Ishikawa (cell line): Measurements from ENCODE around the gene C10orf53.

ENCODE experiments used
- CREB1 ChIP-seq: IDR thresholded peaks from 2 replicates; pipeline ENCODE4 v1.6.1; 2012; ENCODE audit warnings: low read depth
- EGR1 ChIP-seq: IDR thresholded peaks from 2 replicates; pipeline ENCODE4 v1.6.1; 2012
- RAD21 ChIP-seq: IDR thresholded peaks from 2 replicates; pipeline ENCODE4 v1.6.1; 2012; ENCODE audit warnings: low read depth
- YY1 ChIP-seq: IDR thresholded peaks from 2 replicates; pipeline ENCODE4 v1.6.1; 2012; ENCODE audit warnings: low read depth
- TF ChIP-seq, protein P1 (sequence below): IDR thresholded peaks from 2 replicates; pipeline ENCODE4 v1.6.1; 2012
- TF ChIP-seq, protein P2 (sequence below): IDR thresholded peaks from 2 replicates; pipeline ENCODE4 v1.6.1; 2012

DNA sequence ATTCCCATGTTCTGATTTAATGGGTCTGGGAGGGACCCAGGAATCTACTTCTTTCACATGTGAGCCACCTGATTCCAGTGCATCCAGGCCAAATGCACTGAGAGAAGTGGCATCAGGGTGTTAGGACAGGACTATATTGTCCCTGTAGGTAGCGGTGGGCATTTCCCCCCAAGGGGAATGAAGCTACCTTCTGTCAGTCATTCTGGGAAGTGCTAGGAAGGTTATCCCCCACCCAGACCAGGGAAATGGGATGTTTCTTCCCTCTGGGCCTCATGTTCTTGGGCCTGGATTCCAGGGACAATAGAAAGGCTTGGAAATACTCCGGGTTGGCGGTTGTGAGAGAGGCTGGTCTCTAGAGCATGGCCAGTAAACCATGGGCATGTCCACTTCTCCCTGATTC lies 20.8 kb downstream of the C10orf53 start:
- TF ChIP-seq, protein P1, sequence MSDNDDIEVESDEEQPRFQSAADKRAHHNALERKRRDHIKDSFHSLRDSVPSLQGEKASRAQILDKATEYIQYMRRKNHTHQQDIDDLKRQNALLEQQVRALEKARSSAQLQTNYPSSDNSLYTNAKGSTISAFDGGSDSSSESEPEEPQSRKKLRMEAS, result no peak
- TF ChIP-seq RAD21, result no peak
- TF ChIP-seq YY1, result no peak
- TF ChIP-seq EGR1, result no peak
- TF ChIP-seq, protein P2, sequence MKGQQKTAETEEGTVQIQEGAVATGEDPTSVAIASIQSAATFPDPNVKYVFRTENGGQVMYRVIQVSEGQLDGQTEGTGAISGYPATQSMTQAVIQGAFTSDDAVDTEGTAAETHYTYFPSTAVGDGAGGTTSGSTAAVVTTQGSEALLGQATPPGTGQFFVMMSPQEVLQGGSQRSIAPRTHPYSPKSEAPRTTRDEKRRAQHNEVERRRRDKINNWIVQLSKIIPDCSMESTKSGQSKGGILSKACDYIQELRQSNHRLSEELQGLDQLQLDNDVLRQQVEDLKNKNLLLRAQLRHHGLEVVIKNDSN, result no peak
- TF ChIP-seq CREB1, result no peak
